HL-60/S4 treated with retinoic acid at 250 ng/mL for 4 days and 3 days (cell line): ENCODE results near the gene PYGO2.
"Not testable (repeated sequence)": the region's sequence is repeated elsewhere in the genome, so short reads cannot be mapped to it uniquely, and the experiment has no call there.

Experiments
- in situ Hi-C: fragments of 300-500 bp; cut with MboI; formaldehyde crosslinking; loops from 2 replicates; pipeline ENCODE4 v1.7.0; 2022; ENCODE audit warnings: low sequenced_read_pairs

PYGO2 gene

DNA sequence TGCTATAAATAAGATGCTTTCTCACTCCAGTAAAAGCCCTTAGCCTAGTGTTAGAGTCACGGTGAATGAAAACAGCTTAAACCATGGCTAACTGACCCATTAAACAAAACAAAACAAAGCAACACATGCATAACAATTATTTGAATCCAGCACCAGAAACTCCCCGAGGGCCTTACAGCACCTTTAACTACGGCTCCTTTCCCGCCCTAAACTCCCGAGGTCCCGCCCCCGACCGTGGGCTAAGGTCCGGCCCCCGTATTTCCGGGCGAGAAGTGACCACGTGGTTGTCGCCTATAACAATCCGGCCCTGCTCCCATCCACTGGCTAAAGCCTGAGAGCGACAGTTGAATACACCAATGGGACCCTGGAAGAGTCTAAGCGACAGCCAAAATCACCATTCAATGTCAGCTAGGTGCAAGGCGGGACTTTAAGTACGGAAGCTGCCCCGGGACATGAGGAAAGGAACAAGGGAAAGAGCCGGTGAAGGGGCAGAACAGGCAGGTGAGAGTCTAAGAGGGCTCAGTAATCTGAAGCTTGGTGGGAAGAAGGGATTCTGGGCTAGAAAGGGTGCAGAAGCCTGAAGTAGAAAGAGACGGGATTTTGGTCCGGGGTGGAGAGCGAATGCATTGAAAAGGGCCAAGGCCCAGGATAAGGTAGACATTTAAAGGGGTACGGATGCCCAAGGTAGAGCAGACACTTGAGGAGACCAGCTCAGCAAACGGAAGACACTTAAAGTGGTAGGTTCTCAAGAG is 21.5 kb upstream of the PYGO2 start, which contains the start of gene FLAD1:
Gene FLAD1 (plus strand): TSS at position 448 of the 752 bp plus-strand sequence. CDS start 351 bp downstream, outside the sequence.
- in situ Hi-C loops: no loop called here

DNA sequence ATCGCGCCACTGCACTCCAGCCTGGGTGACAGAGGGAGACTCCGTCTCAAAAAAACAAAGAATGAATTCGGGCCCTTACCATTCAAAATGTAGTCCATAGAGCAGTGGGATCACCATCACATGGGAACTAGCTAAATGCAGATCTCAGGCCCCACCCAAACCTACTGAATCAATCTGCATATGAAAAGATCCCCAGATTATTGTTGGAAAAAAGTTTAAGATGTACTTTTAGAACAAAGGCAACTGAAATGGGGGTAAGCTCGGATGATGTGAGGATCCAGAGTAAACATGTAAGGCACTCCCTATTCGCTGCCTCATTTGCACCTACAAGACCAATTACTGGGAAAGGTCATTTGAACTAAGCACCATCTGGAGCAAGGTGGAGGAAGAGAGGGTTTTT is 20.8 kb upstream of the PYGO2 start:
- in situ Hi-C loops: no loop called here

DNA sequence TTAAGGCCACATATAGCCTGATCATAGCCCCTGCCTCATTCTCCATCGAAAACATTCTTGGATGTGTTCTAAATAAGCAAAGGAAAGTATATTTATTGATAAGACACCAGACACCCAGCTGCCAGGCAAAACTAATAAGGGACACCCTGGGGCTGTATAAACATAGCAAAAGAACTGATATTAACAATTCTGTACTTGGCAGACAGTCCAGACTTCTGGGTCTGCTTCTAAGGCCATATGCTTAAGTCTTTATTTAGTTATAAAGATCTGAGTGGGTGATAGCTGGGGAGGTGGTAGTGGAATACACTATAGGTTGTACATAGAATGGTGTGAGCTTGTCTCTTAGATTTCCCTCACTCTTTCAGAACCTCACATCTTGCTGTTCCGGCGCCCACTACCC is 16.8 kb upstream of the PYGO2 start:
- in situ Hi-C loops: no loop called here

DNA sequence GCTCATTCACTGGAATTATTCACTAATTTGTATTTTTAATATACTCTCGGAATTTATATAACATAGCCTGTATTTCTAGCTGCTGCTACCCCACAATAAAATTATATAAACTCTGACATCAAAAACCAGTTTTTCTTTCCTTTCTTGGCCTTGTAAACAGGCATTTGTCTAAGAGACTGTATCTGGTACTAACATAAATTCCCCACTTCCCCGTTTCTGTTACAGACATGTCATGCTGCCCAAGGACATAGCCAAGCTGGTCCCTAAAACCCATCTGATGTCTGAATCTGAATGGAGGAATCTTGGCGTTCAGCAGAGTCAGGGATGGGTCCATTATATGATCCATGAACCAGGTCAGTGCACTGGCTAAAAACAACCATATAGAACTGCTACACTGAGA is 16.2 kb upstream of the PYGO2 start:
- in situ Hi-C loops: not testable (repeated sequence)

DNA sequence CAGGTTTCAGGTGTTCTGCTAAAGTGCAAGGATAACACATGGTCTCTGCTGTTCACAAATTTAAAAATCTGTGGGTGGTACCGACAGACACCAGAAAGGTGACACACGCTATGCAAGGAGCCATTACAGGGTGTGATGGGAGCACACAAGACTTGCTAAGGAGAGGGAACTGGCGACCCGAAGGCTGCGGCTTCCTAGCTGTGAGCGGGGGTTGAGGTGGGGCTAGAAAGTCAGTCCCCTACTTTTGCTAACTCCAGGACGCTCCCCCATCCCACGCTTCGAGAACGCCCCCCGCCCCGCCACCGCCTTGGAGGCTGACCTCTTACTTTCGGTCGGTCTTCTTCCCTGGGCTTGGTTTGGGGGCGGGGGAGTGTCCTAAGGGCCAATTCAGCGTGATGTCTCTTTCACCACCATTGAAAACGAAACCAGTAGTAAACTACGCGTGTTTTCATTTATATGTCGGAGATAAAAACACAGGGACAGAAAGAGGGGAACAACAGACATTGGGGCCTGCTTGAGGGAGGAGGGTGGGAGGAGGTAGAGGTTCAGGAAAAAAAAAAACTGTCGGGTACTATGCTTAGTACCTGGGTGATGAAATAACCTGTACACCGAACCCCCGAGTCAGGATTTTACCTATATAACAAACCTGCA is 14.0 kb upstream of the PYGO2 start:
- in situ Hi-C loops: no loop called here

DNA sequence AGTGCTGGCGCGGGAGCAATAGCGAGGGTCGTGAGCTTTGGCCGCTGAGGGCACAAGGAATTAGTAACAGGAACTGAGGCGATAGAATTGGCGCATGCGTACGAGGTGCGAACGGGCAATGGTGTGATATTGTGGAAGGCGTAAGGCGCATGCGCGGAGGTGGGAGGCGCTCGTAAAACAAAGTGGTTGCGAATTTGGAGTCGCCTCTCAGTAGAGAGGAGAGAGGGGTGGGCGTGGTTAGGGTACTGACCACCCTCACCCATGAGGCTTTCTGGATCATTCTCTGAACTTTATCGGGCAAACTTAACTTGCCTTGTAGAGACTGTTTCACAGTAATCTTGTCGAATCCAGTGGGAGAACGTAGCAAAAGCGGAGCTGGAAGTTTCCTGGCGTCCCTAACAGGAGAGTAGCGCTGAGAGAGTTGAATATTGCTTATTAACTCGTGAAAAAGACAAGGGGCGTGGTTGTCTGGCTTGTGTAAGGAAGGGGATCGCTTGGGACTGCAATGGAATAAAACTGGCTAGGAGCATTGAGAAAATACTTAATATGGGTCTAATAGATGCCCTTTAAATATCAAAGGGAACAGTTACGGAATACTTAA is 13.3 kb upstream of the PYGO2 start:
- in situ Hi-C loops: no loop called here

DNA sequence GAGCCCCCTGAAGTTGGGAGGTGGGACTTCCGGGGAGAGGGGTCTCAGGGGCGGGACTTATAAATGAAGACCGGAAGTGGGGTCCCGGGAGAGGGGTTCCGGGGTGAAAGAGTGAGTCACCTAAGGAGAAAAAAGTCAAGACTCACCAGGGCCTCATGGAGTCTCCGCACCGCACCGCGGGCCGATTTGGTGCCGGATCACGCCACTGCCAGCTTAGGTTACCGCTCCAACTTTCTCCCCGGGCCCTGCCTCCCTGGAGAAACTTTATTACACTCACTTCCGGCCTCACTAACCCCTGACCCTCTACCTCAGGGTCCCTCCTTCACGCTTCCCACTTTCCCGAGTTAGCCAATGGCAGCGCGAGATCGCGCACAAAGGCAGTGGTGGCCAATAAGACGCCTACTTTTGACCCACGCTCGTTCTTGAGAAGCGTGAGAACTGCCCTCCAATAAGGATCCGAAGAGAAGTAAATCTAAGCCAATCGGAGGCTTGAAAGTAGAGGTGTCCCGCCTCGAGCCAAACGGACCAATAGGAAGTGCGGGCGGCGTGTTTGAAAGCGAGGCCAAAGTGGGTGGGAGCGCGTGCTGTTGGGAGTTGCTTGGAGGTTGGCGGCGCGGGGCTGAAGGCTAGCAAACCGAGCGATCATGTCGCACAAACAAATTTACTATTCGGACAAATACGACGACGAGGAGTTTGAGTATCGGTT is 12.7 kb upstream of the PYGO2 start, which contains the start of gene CKS1B:
Gene CKS1B (plus strand): TSS at position 580 of the 706 bp plus-strand sequence. CDS start 65 bp downstream, at position 645.
- in situ Hi-C loops: no loop called here

DNA sequence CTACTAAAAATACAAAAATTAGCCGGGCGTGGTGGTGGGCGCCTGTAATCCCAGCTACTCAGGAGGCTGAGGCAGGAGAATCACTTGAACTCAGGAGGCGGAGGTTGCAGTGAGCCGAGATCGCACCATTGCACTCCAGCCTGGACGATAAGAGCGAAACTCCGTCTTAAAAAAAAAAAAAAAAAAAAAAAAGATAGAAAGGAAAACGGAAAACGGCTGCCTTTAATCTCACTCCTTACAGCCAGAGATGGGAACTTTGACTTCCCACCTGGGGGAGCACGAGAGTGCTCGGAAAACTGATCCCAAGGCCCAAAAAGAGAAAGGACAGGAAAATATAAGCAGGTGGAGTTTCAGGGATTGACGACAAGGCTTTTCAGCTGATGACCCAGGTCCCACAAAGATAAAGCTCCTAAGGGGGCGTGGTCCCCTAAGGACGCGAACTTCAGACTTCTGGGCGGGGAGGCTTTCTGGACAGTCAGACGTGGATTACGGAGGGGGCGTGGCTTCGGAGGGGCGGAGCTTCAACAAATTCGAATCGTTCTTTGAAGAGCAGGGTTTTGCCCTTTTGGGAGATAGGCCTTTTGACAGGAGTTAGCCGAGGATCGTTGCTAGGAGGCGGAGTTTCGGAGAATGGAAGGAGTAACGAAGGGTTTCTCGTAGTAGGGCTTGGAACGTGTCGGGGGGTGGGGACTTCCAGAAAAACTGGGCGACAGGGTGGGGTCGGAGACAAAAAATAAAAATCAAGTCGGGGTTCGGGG is 11.9 kb upstream of the PYGO2 start:
- in situ Hi-C loops: no loop called here

DNA sequence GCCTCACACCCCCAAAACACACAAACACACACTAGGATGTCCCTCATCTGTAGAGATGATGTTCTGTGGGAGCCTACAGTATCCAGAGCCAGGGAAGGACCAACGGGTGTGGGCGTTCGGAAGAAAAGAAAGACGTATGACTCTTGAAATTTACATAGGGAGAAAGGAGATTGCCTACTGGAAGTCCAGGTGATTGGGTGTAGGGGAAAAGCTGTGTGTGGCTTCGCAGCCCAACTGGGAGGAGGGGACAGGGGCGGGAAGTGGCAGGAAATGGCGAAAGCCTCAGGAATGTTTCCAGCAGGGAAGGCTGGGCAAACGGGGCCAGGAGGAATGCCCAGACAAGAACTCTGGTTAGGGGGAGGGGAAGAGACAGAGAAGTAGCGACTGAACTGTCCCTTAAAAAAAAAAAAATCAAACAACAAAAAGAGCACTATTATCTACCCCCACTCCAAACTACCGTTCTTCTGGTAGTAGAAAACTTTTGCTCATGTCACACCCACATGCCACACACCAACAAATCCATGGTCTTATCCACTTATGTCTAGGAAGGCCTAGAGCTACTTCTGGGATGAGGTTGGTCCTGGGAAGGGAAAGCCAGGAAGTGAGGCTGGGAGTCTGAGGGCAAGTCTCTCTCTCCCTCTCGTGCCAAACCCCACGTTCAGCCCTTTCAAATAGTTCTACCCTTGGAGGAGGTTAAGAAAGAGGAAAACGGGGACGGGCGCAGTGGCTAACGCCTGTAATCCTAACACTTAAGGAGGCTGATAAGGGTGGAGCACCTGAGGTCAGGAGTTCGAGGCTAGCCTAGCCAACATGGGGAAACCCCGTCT is 11.1 kb upstream of the PYGO2 start:
- in situ Hi-C loops: no loop called here

DNA sequence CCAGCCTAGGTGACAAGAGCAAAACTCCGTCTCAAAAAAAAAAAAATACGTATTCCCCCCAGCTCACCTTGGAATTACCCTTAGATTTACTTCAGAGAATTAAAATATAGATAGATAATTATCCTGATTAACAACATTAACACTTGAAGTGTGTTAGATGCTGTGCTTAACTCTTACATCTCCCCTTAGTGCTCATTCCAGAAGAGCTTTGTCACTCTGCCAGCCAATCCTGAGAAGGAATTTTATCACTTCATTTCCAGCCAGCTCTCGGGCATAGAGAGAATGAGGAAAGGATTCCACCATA is 10.6 kb upstream of the PYGO2 start:
- in situ Hi-C loops: no loop called here

DNA sequence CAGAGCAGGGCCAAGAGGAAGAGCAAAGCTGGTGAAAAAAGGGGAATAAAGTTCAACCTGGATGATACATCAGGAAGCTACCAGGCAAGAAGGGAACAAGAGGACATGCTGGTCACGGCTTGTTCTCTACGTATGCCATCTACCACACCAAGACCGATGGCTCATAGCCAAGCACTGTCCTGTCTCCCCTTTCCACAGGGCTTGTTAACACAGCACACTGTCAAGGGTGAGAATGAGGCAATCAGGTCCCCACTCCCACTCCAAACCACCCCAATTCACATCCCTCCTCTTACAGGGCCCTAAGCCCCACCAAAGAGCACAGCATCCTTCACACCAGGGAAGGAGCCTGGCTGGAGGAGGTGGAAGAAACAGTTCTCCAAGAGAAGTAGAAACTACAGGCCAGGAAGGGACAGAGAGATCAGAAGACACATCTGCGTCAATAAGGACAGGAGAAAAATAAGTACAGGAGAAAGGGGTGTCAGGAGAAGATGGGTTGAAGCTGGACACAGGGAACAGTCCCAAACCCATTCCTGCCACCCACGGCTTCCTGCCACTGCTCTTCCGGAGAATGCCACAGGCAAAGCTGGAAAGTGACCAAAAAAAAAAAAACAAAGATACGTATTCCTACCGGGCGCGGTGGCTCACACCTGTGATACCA is 9.9 kb upstream of the PYGO2 start:
- in situ Hi-C loops: no loop called here

DNA sequence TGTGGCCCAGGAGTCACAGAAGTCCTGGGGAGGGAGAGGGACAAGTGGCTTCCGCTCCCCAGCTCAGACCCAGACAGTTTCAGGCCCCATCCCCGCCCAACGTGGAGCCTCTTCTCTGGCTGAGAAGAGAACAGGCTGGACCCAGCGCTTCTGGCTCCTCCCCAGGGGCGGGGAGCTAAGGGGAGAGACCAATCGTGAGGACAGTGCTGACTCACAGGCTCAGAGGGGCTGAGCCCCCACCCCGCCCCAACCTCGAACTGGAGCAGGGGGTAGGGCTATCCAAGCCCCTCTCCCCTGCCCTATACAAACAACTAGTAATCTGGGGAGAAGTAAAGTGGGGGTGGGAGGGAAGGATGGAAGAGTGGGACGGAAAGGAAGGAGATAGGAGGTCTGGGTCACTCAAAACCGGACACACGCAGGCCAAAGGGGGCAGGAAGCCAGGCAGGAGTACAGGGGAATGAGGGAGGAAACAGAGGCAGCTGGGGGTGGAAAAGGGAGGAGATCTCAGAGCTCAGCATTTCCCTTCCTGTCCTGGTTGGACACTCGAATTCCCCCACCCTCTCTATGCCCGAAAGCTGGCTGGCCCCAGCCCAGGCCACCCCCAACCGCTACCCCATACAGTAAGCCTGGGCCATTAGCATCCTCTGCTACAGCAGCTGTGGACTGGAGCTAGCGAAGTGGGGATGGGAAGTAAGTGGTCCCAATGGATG is 9.2 kb upstream of the PYGO2 start, which contains the start of gene SHC1:
Gene SHC1 (minus strand): TSS at position 117 of the 710 bp plus-strand sequence. CDS start 221 bp downstream, outside the sequence.
- in situ Hi-C loops: no loop called here

DNA sequence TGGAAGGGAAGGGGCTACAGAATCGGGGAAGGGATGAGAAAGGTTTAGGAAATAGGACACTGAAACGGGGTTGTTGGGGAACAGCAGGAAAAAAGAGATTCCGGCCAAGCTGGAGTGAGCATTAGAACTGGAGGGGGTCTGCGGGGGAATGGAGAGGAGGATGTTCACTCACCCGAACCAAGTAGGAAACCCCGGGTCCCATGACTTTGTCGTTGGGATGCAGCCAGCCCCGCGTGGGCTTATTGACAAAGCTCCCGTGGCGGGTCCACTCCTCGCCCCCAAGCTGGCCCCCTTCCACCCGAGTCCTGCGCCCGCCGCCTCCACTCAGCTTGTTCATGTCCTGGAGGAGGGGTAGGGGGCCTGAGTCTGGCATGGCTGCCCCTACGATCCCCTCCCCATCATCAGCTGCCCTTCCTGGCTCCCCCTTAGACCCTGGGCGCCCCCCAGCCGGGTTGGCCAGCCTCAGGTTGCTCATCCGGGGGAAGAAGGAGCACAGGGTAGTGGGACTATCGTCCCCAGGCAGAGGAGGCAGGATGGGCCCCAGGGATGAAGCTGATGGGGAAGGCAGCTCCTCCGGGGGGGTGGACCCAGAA is 8.4 kb upstream of the PYGO2 start:
- in situ Hi-C loops: no loop called here

DNA sequence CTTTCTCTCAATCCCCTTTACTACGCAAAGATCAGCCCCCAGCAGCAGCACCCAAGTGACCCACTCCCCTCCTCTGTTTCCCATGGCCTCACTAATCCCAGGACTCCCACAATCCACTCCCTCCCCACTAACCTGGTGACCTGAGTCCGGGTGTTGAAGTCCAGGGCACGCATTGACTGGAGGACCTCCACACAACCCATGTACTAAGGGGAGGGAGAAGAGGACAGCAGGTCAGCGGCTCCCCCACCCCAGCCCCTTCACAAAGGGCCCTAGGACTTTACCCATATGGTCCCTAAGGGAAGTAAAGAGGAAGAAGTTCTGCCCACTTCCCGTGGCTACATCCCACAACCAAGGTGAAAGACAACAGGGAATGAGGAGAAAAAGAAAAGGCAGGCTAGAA is 7.7 kb upstream of the PYGO2 start:
- in situ Hi-C loops: no loop called here

DNA sequence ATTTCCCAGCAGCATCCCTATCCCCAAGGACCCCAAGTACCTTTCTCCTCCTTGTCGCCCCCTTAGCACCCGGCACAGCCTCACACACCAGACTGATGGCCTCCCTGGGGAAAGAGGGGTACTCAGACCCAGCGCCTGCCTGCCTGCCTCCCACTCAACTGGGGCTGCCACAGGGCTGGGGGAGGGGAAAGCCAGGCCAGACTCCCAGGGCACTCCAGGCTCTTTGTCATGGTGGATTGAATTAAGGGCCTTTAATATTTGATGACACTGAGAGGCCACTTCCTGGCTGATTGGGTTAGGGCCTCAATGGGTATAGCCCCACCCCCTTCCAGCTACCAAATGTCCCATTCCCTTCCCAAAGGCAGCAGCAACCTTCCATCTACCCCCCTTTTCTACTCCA is 7.1 kb upstream of the PYGO2 start:
- in situ Hi-C loops: no loop called here

DNA sequence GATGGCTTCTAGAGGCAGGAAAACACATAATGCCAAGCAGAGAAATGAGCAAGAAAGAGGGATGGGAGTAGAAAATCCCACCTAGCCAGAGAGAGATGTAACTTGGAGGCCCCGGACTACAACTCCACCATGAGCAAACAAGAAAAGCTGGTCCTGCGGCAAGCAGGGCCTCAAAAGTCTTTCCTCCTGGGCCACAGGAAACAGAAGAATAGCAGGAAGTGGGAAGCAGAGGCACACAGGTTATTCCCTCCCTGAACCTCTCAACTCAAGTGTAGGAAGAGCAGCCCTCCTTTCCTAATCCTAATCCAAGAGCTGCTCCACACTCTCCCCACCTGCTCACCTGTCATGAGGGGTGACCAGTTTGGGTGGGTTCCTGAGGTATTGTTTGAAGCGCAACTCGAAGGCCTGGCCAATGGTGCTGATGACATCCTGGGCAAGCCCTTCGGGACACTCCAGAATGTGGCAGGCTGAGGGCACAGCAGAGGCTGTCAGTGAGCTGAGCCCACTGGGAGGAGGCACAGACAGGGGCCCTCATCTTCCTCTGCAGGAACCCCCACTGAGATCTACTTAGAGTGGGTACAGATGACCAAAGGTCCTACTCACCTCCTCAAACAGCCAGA is 5.9 kb upstream of the PYGO2 start:
- in situ Hi-C loops: no loop called here

DNA sequence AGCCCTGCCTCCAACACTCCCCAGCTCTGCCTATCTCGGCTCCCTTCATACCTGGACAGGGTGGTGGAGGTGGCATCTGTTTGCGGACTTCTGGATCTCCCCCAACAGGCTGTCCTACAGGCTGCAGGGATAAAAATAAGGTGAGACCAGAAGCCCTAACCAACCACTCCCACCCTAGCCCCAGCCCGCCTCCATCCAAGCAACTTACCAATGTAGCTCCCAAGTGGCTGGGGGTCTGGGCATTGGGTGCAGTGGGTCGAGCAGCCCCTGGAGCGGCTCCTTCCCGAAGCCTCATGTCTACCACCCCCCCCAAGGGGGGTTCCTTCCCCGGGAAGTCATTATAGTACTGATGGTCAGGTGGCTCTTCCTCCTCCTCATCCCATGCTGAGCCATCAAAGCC is 4.5 kb upstream of the PYGO2 start:
- in situ Hi-C loops: no loop called here

DNA sequence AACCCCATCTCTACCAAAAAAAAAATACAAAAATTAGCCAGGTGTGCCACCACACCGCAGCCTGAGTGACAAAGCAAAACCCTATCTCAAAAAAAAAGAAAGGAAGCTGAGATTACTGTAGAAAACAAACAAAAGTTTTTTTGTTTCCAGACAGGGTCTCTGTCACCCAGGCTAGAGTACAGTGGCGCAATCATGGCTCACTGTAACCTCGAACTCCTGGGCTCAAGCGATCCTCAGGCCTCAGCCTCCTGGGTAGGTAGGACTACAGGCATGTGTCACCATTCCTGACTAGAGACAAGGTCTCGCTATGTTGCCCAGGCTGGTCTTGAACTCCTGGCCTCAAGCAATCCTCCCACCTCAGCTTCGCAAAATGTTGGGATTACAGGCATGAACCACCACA is 2.8 kb upstream of the PYGO2 start:
- in situ Hi-C loops: no loop called here
